GM21529 (cell line): ENCODE data around the gene ANKRD60.

Experiments used
- ATAC-seq: cut with Tn5 transposase; IDR thresholded peaks from one replicate; pipeline ENCODE4 v1.9.1; 2021; ENCODE audit not compliant: unreplicated experiment

The ANKRD60 gene

DNA sequence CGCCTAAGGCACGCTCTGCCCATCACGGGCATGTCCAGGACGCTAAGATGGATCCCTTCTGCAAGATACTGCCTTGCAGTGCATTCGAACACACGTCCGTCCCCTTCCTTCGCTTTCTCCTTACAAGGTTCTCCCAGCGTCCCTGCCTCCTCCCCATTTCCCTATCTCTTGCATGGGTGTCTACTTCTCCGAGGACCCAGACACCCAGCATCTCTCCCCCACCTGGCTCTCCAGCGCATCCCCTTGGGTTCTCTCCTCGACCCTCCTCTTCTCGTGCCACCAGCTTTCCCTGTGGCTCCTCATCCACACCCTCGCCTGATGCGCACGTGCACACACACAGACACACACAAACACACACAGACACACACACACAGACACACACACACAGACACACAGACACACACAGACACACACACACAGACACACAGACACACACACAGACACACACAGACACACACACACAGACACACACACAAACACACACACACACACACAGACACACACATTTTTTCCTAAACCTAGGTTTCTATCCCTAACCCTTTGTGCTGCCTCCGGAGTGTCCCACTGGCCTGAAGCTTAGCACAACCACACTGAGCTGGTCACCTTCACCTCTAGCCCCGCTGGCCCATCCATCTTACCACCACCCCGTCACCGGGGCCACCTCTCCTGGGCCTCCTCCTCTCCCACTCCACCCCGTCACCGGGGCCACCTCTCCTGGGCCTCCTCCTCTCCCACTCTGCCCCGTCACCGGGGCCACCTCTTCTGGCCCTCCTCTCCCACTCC lies 31.9 kb downstream of the ANKRD60 start:
- no peak for ATAC-seq

- ATAC-seq: no peak
Measured at GRCh38 chr20:58195047-58195446, 33.4 kb downstream of the ANKRD60 start.

DNA sequence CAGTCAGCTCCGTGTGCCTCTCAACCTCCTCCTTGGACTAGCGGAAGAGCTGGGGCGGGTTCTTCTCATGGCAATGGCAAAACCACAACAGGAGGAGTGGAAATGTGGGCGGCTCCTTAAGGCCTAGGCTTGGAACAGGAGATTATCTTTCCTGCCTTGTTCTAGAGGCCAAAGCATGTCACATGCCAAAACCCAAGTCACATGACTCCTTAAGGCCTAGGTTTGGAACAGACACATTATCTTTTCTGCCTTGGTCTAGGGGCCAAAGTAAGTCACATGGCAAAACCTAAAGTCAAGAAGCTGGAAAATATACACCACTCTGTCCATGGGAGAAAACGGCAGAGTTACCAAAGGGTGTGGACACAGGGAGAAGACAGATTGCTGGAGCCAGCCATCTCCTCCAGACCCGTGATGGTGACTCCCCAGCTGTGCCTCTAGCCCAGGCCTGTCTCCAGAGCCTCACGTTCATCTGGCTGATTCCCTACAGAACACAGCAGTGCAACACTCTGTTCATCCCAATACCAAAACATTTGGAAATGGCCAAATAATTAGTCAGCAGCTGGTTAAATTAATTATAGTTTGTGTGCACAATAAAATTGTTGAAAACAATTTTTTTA lies 34.2 kb downstream of the ANKRD60 start:
- ATAC-seq: no peak

GRCh38 chr20:58192567-58192966 lies 35.9 kb downstream of the ANKRD60 start:
- no peak for ATAC-seq

DNA sequence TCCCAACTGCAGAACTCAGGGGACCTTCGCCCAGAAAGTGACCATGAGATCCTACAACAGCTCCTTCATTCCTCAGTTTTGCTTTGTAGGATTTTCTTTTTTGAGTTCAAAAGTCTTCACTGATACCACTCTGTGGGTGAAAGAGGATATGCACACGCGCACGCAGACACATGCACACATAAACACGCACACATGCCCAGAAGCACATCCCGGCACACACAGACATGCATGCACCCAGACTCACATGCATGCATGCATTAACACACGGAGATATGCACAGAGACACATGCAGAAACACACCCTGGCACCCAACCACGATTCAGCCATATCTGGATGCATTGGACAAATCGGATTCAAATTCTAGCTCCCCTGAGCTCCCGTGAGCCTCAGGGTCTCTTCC lies 36.4 kb downstream of the ANKRD60 start:
- ATAC-seq: no peak

DNA sequence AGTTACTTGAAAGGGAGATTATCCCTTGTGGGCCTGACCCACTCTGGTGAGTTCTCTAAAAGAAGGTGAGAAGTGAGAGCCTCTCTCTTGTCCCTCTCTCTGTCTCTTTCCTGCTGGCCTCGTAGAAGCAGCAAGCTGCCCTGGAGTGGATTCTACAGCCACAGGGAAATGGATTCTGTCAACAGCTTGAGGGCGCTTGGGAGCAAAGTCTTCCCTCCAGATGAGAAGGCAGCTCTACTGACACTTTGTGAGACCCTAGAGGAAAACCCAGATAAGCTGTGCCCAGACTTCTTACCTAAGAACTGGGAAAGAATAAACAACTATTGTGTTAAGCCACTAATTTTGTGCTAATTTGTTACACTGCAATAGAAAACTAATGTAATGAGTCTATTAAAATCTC lies 39.9 kb downstream of the ANKRD60 start:
- no peak for ATAC-seq

DNA sequence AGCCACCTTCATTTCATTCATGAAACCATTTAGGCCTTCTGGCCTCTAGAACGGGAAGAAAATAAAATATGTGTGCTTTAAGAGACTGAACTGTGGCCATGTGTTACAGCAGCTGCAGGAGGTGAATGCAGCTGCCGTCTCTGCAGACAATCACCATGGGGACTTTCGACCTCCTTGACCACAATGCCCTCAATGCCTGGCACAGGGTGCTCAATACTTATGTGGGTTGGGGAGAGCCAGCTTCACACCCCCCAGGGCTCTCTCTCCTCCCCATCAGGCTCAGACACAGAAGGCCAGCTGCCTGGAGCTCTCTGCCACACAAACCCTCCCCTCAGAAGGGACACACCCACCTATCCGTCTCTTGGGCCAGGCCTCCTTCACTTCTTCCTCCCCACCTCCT lies 43.5 kb downstream of the ANKRD60 start:
- ATAC-seq: no peak

GRCh38 chr20:58184063-58184462 lies 44.4 kb downstream of the ANKRD60 start:
- no peak for ATAC-seq

DNA sequence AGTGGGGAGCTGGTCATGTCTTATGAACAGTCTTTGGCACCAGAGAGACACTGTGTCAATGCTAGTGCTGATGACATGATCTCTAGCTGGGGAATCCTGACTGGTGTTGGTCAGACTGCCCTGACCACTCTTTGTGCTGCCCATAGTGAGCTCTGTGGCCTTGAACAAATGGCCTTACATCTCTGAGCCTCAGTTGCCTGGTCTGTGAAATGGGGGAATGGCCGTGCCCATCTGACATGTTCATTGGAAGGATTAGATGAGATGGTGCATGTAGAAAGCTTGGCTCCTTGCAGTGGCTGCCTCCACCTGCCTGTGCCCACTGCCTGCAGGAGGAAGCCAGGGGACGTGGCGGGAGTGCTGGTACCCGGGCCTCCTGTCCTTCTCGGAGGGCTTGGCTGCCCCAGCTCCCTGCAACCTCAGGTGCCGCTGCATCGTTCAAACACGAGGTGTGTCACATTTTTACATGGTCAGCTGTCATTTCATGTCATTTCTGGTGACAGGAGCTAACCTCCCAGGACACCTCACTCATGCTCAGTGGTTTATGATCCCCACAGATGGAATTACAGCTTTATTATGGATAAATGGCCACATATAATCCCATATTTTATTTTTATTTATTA lies 45.8 kb downstream of the ANKRD60 start:
- no peak for ATAC-seq

GRCh38 chr20:58179432-58180099 lies 48.9 kb downstream of the ANKRD60 start:
- no peak for ATAC-seq

- ATAC-seq: no peak
Measured at GRCh38 chr20:58179083-58179431, 49.4 kb downstream of the ANKRD60 start.

- ATAC-seq: no peak
Measured at GRCh38 chr20:58177799-58178198, 50.7 kb downstream of the ANKRD60 start.

- no peak for ATAC-seq
Measured at GRCh38 chr20:58175836-58176235, 52.6 kb downstream of the ANKRD60 start.

GRCh38 chr20:58175425-58175824 lies 53.0 kb downstream of the ANKRD60 start:
- ATAC-seq: no peak

- ATAC-seq: no peak
Measured at GRCh38 chr20:58174708-58175280, 53.7 kb downstream of the ANKRD60 start.

- ATAC-seq: no peak
Measured at GRCh38 chr20:58173930-58174707, 54.3 kb downstream of the ANKRD60 start.

DNA sequence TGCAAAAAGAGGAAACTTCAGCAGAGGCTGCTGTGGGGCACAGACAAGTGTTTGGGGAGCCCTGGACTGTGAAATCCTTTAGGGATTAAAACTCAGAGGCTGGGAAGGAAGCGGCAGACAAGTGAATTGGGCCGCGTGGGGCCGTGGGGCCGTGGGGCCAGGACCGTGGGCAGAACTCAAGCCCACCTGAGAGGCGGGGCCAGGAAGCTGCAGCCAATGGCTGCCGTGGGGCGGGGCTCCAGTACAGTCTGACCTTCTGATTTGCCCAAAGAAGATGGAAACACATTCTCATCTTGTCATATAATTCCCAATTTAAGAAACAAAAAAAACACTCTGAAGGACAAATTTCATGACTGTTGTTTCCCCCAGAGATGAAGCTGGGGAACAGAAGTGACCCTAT lies 55.4 kb downstream of the ANKRD60 start:
- no peak for ATAC-seq

GRCh38 chr20:58171796-58172425 lies 56.5 kb downstream of the ANKRD60 start:
- no peak for ATAC-seq

DNA sequence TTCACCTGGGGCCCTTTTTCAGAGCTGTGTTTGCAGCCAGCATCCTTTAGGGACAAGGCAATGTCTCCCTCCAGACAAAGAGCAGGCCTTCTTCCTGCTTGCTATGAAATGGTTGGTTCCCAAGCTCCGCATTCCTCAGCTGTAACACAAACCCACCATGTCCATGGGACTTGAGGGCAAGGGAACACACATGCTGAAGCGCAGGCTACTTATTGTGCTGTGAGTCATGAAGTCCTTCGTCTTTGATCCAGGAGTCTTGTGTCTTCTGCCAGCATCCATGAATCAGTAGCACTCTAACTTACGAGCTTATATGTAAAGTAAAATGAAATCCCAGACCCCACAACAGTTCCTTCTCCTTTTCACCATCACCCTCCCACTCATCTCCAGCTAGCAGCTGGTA lies 59.0 kb downstream of the ANKRD60 start:
- ATAC-seq: no peak

DNA sequence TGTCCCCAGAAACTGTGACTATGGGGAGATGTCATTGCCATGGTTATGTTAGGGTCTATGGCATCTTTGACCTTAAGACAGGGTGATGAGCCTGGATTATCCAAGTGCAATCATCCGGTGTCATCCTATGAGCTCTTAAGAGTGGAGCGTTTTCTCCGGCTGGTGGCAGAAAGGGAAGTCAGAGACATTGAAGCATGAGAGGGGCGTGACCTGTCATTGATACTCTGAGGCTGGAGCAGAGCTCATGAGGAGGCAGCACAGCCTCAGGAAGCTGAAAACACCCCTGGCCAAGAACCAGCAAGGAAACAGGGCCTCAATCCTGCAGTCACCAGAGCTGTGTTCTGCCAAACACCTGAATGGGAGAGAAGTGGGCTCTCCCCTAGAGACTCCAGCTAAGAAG lies 59.6 kb downstream of the ANKRD60 start:
- ATAC-seq: no peak
